ENCODE measurements around the gene CEMP1.

CEMP1 gene

DNA sequence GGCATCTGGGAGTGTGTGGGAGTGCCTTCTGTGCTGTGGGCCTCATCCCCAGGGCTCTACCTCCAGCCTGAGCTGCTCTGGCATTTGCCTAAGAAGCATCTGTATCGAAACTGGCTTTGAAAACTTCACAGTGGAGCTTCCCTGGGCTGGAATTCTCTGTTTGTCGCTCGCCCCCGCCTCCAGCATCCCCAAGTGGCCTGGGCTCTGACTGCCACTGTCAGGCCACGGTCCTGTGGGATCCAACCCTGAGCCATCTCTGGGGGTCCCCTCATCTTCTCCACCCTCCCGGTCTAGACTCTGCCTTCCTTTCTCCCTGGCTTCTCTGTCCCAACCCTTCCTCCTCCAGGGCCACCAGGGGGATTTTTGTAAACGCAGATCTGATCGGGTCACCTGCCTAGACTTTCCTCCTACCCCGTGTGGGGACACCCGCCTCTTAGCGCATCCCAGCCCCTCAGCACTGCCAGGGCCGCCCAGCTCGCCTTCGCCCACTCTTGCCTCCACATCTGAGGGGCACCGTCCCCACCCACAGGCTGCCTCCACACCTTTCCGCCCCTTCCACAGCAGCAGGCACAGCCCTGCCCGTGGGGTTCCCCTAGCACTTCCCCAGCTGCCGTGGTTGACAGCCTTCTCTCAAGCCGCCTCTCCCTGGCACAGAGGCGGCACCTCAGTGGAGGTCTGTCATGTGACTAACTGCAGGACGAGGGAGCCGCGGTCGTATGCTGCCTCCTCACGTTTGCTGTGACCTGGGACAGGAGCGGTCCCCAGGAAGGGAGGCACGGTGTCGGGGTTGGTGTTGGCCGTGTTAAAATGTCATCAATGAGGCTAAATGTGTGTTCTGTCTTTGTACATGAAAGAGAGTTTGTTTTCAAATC, 44.3 kb downstream of the CEMP1 start:
- no peak for DNase-seq (ENCODE audit: low read depth in 2 of 2)

DNA sequence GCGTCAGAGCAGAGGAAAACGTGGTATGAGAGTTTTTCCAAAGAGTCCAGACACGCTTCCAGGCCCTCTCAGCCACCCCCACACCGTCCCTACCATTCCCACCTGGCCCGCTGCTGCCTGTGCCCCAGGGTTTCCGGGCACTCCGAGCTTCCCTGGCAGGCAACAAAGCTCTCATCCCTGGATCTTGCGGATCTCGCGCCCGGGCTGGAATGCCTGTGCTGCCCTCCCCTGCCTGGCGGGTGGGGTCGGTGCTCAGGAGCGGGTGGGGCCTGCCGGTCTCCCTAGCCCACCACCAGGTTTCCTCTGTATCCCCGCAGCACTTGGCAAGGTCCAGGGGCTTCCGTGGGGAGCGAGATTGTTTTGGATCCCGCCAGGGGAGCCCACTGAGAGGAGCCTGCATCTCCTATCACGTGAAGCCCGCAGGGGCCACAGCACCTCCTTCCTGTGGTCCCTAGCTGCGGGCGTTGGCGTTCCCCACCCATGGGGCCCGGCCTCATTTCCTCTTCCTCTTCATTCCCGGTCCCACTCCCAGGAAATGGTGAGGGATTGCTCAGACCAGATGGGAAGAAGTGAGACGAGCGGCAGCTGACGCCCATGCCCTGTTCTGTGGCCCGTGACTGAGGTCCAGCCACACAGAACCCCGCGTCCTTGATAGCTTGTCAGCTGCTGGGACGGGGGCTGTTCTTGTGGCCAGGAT, 45.2 kb downstream of the CEMP1 start:
- DNase-seq (ENCODE audit: low read depth in 2 of 2): no peak

GRCh38 chr16:2484898-2485508, 46.2 kb downstream of the CEMP1 start:
- DNase-seq (ENCODE audit: low read depth in 2 of 2): no peak

- DNase-seq (ENCODE audit: low read depth in 2 of 2): no peak
Observed at GRCh38 chr16:2483939-2484897, 47.0 kb downstream of the CEMP1 start.

DNA sequence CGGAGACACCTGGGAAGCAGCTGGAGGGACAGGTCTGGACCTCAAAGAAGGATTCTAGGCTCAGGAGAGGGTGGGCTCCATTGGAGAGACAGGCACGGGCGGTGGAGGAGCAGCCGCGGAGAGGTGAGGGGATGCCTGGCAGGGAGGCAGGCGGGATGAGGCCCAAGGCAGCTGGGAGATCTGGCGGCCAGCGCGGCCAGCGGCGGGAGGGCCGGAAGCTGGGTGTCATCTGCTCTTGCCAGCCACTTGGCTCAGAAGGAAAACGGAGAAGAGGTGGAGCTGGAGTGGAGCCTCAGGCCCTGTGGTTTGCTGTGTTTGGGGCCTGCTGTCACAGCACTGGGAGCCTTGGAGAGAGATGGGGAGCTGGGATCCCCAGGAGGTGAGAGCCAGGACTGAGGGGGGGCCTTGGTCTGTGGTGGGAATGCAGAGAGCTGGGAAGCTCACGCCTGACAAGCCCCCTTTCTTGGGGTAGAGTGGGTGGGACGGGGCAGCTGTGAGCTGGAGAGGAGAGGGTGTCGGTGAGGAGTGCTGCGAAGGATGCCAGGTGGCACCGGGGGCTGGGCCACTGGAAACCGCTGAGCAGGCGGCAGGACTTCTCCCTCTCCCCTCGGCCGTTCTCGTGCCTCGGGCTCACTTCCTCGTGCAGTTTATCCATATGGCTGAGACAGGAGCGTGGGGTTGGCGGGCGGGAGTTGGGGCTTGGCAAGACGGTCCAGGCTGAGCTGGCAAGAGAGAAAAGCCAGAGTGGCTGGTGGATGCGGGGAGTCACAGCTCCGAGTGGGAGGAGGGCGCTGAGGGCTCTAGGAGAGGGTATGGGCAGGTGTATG, 48.3 kb downstream of the CEMP1 start:
- DNase-seq (ENCODE audit: low read depth in 2 of 2): no peak

DNA sequence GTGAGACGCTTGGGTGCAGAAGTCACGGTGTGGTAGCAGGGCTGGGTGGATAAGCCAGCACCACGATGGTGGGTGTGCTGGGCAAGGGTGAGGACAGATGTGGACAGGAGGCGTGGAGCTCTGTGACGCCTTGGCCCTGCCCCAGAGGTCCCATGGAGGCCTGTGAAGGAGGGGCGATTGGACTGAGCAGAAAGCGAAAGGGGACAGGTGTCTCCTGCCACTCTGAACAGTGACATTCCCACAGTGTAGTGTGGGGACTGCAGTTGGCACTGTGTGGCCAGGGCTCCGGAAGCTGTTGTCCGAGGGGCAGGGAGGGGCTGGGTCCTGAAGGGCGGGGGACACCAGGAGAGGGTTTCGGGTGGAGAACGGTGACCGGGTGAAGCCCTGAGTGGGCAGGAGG, 49.0 kb downstream of the CEMP1 start:
- no peak for DNase-seq (ENCODE audit: low read depth in 2 of 2)

DNA sequence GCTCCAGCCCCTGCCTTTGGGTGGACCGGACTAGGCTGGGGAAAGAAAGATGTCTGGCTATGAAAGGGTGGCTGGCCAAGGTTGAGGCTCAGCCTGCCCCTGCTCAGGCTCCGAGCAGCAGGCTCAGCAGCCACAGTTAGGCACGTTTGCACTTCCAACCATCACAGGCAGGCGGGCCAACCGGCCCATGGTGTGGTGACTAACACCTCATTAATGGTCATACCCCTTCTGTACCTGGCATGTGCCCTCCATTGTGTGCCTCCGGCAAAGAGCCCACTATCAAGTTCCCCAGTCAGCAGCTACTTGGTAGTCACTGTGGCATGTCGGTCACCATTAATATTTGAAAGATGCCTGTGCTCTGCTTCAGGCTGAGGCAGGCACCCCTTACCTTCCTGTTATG, 49.5 kb downstream of the CEMP1 start:
- DNase-seq (ENCODE audit: low read depth in 2 of 2): no peak

DNA sequence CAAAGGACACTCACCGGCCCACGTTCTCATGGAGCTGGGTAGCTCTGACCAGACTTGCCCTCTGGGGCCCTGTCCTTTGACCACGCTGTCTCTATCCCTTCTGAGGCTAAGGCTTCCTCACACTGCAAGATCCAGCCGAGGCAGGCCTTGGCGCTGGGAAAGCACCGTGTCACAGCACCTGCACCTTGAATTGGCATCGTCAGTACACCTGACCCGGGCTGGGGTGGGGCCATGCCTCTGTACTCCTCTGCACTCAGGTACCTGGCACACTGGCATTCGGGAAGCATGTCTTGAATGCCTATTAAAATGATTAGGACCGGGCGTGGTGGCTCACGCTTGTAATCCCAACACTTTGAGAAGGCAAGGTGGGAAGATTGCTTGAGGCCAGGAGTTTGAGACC, 50.3 kb downstream of the CEMP1 start:
- no peak for DNase-seq (ENCODE audit: low read depth in 2 of 2)

Data from fibroblast of skin of left biceps (primary cell).